Esophagus muscularis mucosa (tissue), 3 donors: Measurements from ENCODE around the gene WWOX.

Experiments
- CTCF ChIP-seq, 3 experiments: fragments of 200-600 bp in 2 of 3; fragments of 450-650 bp in 1 of 3; sonication (generic) in 2 of 3; IDR thresholded peaks; one replicate each; pipeline ENCODE4 v1.5.1; 2017 to 2019; ENCODE audit warnings: antibody characterized with exemption in 3 of 3, mild to moderate bottlenecking in 2 of 3, moderate library complexity in 1 of 3
- POLR2AphosphoS5 ChIP-seq, 2 donors: sonication (generic); formaldehyde crosslinking; IDR thresholded peaks; one replicate each; pipeline ENCODE4 v1.6.1; 2017; ENCODE audit warnings: antibody characterized with exemption in 2 of 2

- TF ChIP-seq CTCF (IDR thresholded peaks at IDR 0.05) (no peak), POLR2AphosphoS5 (IDR thresholded peaks at IDR 0.05) (no peak)
These were observed 1115.8 kb downstream of the WWOX start for GRCh38 chr16:79215289-79215688.
